ENCODE measurements around the gene THSD4.

Gene THSD4

GRCh38 chr15:71138473-71138872 is 23.2 kb downstream of the THSD4 start:
- Histone ChIP-seq H3K27me3 (ENCODE audit: insufficient read depth, low read length) (no peaks in the 10 kb centered on the region), H3K9ac (ENCODE audit: low read length) (no peak overlapping the region), H3K4me3 (ENCODE audit: low read depth, low read length, poor library complexity, severe bottlenecking) (no peak overlapping the region), H2AFZ (ENCODE audit: low read length) (no peak overlapping the region), H3K4me2 (ENCODE audit: low read length) (no peak overlapping the region), H3F3A (ENCODE audit: insufficient read depth, low read length) (no peaks in the 10 kb centered on the region), H3K9me3 (ENCODE audit: low read length) (no peaks in the 10 kb centered on the region), H3K27ac (ENCODE audit: low read depth, low read length, poor library complexity, severe bottlenecking) (no peak overlapping the region), H3K9me2 (ENCODE audit: low read depth, low read length) (no peaks in the 10 kb centered on the region), H3K79me2 (ENCODE audit: insufficient read depth, low read length) (no peaks in the 10 kb centered on the region), H3K36me3 (ENCODE audit: insufficient read depth, low read length) (no peaks in the 10 kb centered on the region), H4K20me1 (ENCODE audit: insufficient read depth, low read length) (no peaks in the 10 kb centered on the region), H3K4me1 (ENCODE audit: insufficient read depth, low read length, severe bottlenecking) (no peaks in the 10 kb centered on the region)
- TF ChIP-seq, protein P1, sequence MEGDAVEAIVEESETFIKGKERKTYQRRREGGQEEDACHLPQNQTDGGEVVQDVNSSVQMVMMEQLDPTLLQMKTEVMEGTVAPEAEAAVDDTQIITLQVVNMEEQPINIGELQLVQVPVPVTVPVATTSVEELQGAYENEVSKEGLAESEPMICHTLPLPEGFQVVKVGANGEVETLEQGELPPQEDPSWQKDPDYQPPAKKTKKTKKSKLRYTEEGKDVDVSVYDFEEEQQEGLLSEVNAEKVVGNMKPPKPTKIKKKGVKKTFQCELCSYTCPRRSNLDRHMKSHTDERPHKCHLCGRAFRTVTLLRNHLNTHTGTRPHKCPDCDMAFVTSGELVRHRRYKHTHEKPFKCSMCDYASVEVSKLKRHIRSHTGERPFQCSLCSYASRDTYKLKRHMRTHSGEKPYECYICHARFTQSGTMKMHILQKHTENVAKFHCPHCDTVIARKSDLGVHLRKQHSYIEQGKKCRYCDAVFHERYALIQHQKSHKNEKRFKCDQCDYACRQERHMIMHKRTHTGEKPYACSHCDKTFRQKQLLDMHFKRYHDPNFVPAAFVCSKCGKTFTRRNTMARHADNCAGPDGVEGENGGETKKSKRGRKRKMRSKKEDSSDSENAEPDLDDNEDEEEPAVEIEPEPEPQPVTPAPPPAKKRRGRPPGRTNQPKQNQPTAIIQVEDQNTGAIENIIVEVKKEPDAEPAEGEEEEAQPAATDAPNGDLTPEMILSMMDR (IDR thresholded peaks at IDR 0.05; ENCODE audit: low read length): no peak
- TF ChIP-seq EZH2 (IDR thresholded peaks at IDR 0.05; ENCODE audit: borderline replicate concordance, low read length): no peak

- H2AFZ ChIP-seq (ENCODE audit: low read length): no peak overlapping the region
- no peaks in the 10 kb centered on the region for H3K79me2 ChIP-seq (ENCODE audit: insufficient read depth, low read length)
- H3K9me2 ChIP-seq (ENCODE audit: low read depth, low read length): no peaks in the 10 kb centered on the region
- no peaks in the 10 kb centered on the region for H3K9me3 ChIP-seq (ENCODE audit: low read length)
- no peaks in the 10 kb centered on the region for H3K4me1 ChIP-seq (ENCODE audit: insufficient read depth, low read length, severe bottlenecking)
- no peaks in the 10 kb centered on the region for H4K20me1 ChIP-seq (ENCODE audit: insufficient read depth, low read length)
- no peak overlapping the region for H3K4me3 ChIP-seq (ENCODE audit: low read depth, low read length, poor library complexity, severe bottlenecking)
- H3K4me2 ChIP-seq (ENCODE audit: low read length): no peak overlapping the region
- no peaks in the 10 kb centered on the region for H3K27me3 ChIP-seq (ENCODE audit: insufficient read depth, low read length)
- no peaks in the 10 kb centered on the region for H3F3A ChIP-seq (ENCODE audit: insufficient read depth, low read length)
- no peak for TF ChIP-seq EZH2 (IDR thresholded peaks at IDR 0.05; ENCODE audit: borderline replicate concordance, low read length)
- TF ChIP-seq, protein P1 (IDR thresholded peaks at IDR 0.05; ENCODE audit: low read length): no peak
- H3K36me3 ChIP-seq (ENCODE audit: insufficient read depth, low read length): no peaks in the 10 kb centered on the region
- no peak overlapping the region for H3K27ac ChIP-seq (ENCODE audit: low read depth, low read length, poor library complexity, severe bottlenecking)
- H3K9ac ChIP-seq (ENCODE audit: low read length): no peak overlapping the region
Observed at GRCh38 chr15:71139241-71139640, 24.0 kb downstream of the THSD4 start.

- no peaks in the 10 kb centered on the region for H3K79me2 ChIP-seq (ENCODE audit: insufficient read depth, low read length)
- H3K27ac ChIP-seq (ENCODE audit: low read depth, low read length, poor library complexity, severe bottlenecking): no peak overlapping the region
- H4K20me1 ChIP-seq (ENCODE audit: insufficient read depth, low read length): no peaks in the 10 kb centered on the region
- H2AFZ ChIP-seq (ENCODE audit: low read length): no peak overlapping the region
- H3F3A ChIP-seq (ENCODE audit: insufficient read depth, low read length): no peaks in the 10 kb centered on the region
- H3K9ac ChIP-seq (ENCODE audit: low read length): no peak overlapping the region
- TF ChIP-seq, protein P1 (IDR thresholded peaks at IDR 0.05; ENCODE audit: low read length): no peak
- no peak for TF ChIP-seq EZH2 (IDR thresholded peaks at IDR 0.05; ENCODE audit: borderline replicate concordance, low read length)
- H3K36me3 ChIP-seq (ENCODE audit: insufficient read depth, low read length): no peaks in the 10 kb centered on the region
- no peak overlapping the region for H3K4me3 ChIP-seq (ENCODE audit: low read depth, low read length, poor library complexity, severe bottlenecking)
- H3K9me3 ChIP-seq (ENCODE audit: low read length): no peaks in the 10 kb centered on the region
- H3K4me1 ChIP-seq (ENCODE audit: insufficient read depth, low read length, severe bottlenecking): no peaks in the 10 kb centered on the region
- H3K4me2 ChIP-seq (ENCODE audit: low read length): no peak overlapping the region
- H3K9me2 ChIP-seq (ENCODE audit: low read depth, low read length): no peaks in the 10 kb centered on the region
- H3K27me3 ChIP-seq (ENCODE audit: insufficient read depth, low read length): no peaks in the 10 kb centered on the region
Observed at GRCh38 chr15:71141572-71141971, 26.3 kb downstream of the THSD4 start.
